Central memory CD8-positive, alpha-beta T cell (primary cell): ENCODE measurements around the gene JDP2.

Source experiments
- ATAC-seq: fragments of 150-1000 bp; cut with Tn5 transposase; replicated peaks from 2 replicates; pipeline ENCODE4 v1.10.0; 2022; ENCODE audit warnings: mild to moderate bottlenecking, moderate FRiP score, moderate number of reproducible peaks; ENCODE audit not compliant: poor library complexity, severe bottlenecking; ENCODE audit errors: extremely low read depth
- DNase-seq, 2 donors: peaks; one replicate each; pipeline ENCODE4 v3.0.0; 2021; ENCODE audit warnings: low spot score in 2 of 2
- H3K27ac Mint-ChIP-seq: one replicate; pipeline ENCODE4 v1.8.0; 2022; ENCODE audit warnings: low read depth, mild to moderate bottlenecking, moderate library complexity, mixed read lengths
- H3K27me3 Mint-ChIP-seq: one replicate; pipeline ENCODE4 v1.8.0; 2022; ENCODE audit warnings: mixed read lengths
- H3K36me3 Mint-ChIP-seq: one replicate; pipeline ENCODE4 v1.8.0; 2022; ENCODE audit warnings: mild to moderate bottlenecking, moderate library complexity, mixed read lengths; ENCODE audit not compliant: insufficient read depth
- H3K4me1 Mint-ChIP-seq: one replicate; pipeline ENCODE4 v1.8.0; 2022; ENCODE audit warnings: mixed read lengths
- H3K4me3 Mint-ChIP-seq: one replicate; pipeline ENCODE4 v1.8.0; 2022; ENCODE audit warnings: mild to moderate bottlenecking, moderate library complexity, mixed read lengths
- H3K9me3 Mint-ChIP-seq: one replicate; pipeline ENCODE4 v1.8.0; 2022; ENCODE audit warnings: mixed read lengths

JDP2 gene

GRCh38 chr14:75395862-75396261, 32.0 kb upstream of the JDP2 start:
- Mint-ChIP-seq H3K36me3 (no peaks in the 10 kb centered on the region), H3K27ac (no peak overlapping the region), H3K9me3 (no peaks in the 10 kb centered on the region), H3K27me3 (peaks cover 14% of the 10 kb centered on the region), H3K4me1 (no peaks in the 10 kb centered on the region), H3K4me3 (no peak overlapping the region)
- no peak for DNase-seq
- ATAC-seq, result no peak

GRCh38 chr14:75399321-75399720, 28.5 kb upstream of the JDP2 start:
- no peak for ATAC-seq
- no peak overlapping the region for H3K4me3 Mint-ChIP-seq

GRCh38 chr14:75399843-75400775, 27.7 kb upstream of the JDP2 start:
- ATAC-seq (no peak), DNase-seq (no peak)
- no peaks in the 10 kb centered on the region for H3K4me1 Mint-ChIP-seq
- H3K9me3 Mint-ChIP-seq, result no peaks in the 10 kb centered on the region
- H3K27me3 Mint-ChIP-seq, result peaks cover 26% of the 10 kb centered on the region
- peaks cover 2% of the 10 kb centered on the region for H3K36me3 Mint-ChIP-seq
- no peak overlapping the region for H3K4me3 Mint-ChIP-seq
- H3K27ac Mint-ChIP-seq, result no peak overlapping the region

More at GRCh38 chr14:75399321-75399720, 28.5 kb upstream of the JDP2 start:
- Mint-ChIP-seq H3K36me3 (peaks cover 2% of the 10 kb centered on the region), H3K9me3 (no peaks in the 10 kb centered on the region), H3K4me1 (no peaks in the 10 kb centered on the region), H3K27ac (no peak overlapping the region), H3K27me3 (peaks cover 19% of the 10 kb centered on the region)
- DNase-seq, result no peak

- H3K4me3 Mint-ChIP-seq, result no peak overlapping the region
- no peak for ATAC-seq
- no peaks in the 10 kb centered on the region for H3K9me3 Mint-ChIP-seq
- DNase-seq, result no peak
- no peaks in the 10 kb centered on the region for H3K4me1 Mint-ChIP-seq
- peaks cover 2% of the 10 kb centered on the region for H3K36me3 Mint-ChIP-seq
- H3K27me3 Mint-ChIP-seq, result peaks cover 14% of the 10 kb centered on the region
- no peak overlapping the region for H3K27ac Mint-ChIP-seq
Observed at GRCh38 chr14:75401361-75401760, 26.5 kb upstream of the JDP2 start.

- no peaks in the 10 kb centered on the region for H3K4me1 Mint-ChIP-seq
- H3K27me3 Mint-ChIP-seq, result peaks cover 12% of the 10 kb centered on the region
- ATAC-seq (no peak), DNase-seq (no peak)
- no peak overlapping the region for H3K4me3 Mint-ChIP-seq
- H3K9me3 Mint-ChIP-seq, result no peaks in the 10 kb centered on the region
- H3K27ac Mint-ChIP-seq, result no peak overlapping the region
- peaks cover 2% of the 10 kb centered on the region for H3K36me3 Mint-ChIP-seq
Observed at GRCh38 chr14:75402867-75403413, 24.9 kb upstream of the JDP2 start.

GRCh38 chr14:75404847-75405246, 23.0 kb upstream of the JDP2 start:
- DNase-seq (no peak), ATAC-seq (no peak)
- Mint-ChIP-seq H3K27me3 (peaks cover 12% of the 10 kb centered on the region), H3K4me1 (no peaks in the 10 kb centered on the region), H3K27ac (no peak overlapping the region), H3K9me3 (no peaks in the 10 kb centered on the region), H3K36me3 (peaks cover 2% of the 10 kb centered on the region), H3K4me3 (no peak overlapping the region)

- Mint-ChIP-seq H3K4me1 (no peaks in the 10 kb centered on the region), H3K27me3 (peaks cover 12% of the 10 kb centered on the region), H3K36me3 (peaks cover 2% of the 10 kb centered on the region), H3K27ac (no peak overlapping the region), H3K4me3 (no peak overlapping the region), H3K9me3 (no peaks in the 10 kb centered on the region)
- ATAC-seq (no peak), DNase-seq (no peak)
Observed at GRCh38 chr14:75406102-75406501, 21.7 kb upstream of the JDP2 start.

GRCh38 chr14:75406856-75407255, 21.0 kb upstream of the JDP2 start:
- Mint-ChIP-seq H3K36me3 (peaks cover 2% of the 10 kb centered on the region), H3K4me3 (no peak overlapping the region), H3K27ac (no peak overlapping the region), H3K4me1 (no peaks in the 10 kb centered on the region), H3K27me3 (peaks cover 12% of the 10 kb centered on the region), H3K9me3 (no peaks in the 10 kb centered on the region)
- DNase-seq, result no peak
- ATAC-seq, result no peak

- DNase-seq (no peak), ATAC-seq (no peak)
- H3K27ac Mint-ChIP-seq, result no peak overlapping the region
- H3K4me3 Mint-ChIP-seq, result no peak overlapping the region
- H3K9me3 Mint-ChIP-seq, result no peaks in the 10 kb centered on the region
- H3K27me3 Mint-ChIP-seq, result peaks cover 4% of the 10 kb centered on the region
- H3K36me3 Mint-ChIP-seq, result no peaks in the 10 kb centered on the region
- H3K4me1 Mint-ChIP-seq, result no peaks in the 10 kb centered on the region
Observed at GRCh38 chr14:75409316-75410205, 18.3 kb upstream of the JDP2 start.

- ATAC-seq, result no peak
- Mint-ChIP-seq H3K36me3 (no peaks in the 10 kb centered on the region), H3K4me1 (no peaks in the 10 kb centered on the region)
Observed at GRCh38 chr14:75411214-75411540, 16.6 kb upstream of the JDP2 start.

GRCh38 chr14:75413013-75413412, 14.8 kb upstream of the JDP2 start:
- Mint-ChIP-seq H3K36me3 (no peaks in the 10 kb centered on the region), H3K4me3 (no peak overlapping the region), H3K27me3 (no peaks in the 10 kb centered on the region), H3K4me1 (no peaks in the 10 kb centered on the region), H3K9me3 (no peaks in the 10 kb centered on the region), H3K27ac (no peak overlapping the region)
- DNase-seq, result no peak
- ATAC-seq, result no peak

More at GRCh38 chr14:75411214-75411540, 16.6 kb upstream of the JDP2 start:
- no peaks in the 10 kb centered on the region for H3K27me3 Mint-ChIP-seq
- H3K4me3 Mint-ChIP-seq, result no peak overlapping the region
- no peaks in the 10 kb centered on the region for H3K9me3 Mint-ChIP-seq
- no peak overlapping the region for H3K27ac Mint-ChIP-seq
- DNase-seq, result no peak

- Mint-ChIP-seq H3K27me3 (no peaks in the 10 kb centered on the region), H3K36me3 (no peaks in the 10 kb centered on the region), H3K27ac (no peak overlapping the region), H3K4me1 (no peaks in the 10 kb centered on the region), H3K4me3 (no peak overlapping the region), H3K9me3 (no peaks in the 10 kb centered on the region)
- no peak for DNase-seq
- ATAC-seq, result no peak
Observed at GRCh38 chr14:75417674-75418073, 10.1 kb upstream of the JDP2 start.
